Raji (cell line): ENCODE results near the gene DNLZ.

Source experiments
- POLR2A ChIP-seq: IDR thresholded peaks from 2 replicates; pipeline ENCODE4 v1.6.1; 2011; ENCODE audit warnings: low read depth, low read length, control low read depth; ENCODE audit not compliant: insufficient read depth

The DNLZ gene

DNA sequence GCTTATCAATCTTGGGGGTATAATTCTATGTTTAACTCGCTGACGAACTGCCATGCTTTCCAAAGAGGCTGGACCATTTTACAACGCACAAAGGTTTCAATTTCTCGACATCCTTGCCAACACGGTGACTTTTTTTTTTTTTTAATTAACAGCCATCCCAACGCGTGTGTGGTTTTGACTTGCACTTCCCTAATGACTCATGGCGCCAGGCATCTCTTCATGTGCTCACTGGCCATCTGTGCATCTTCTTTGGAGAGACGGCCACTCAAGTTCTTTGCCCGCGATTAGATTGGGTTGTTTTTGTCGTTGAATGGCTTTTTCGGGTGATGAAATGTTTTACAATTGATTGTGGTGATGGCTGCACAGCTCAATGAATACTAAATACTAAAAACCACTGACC is 22.5 kb upstream of the DNLZ start:
- TF ChIP-seq POLR2A, result no peak

DNA sequence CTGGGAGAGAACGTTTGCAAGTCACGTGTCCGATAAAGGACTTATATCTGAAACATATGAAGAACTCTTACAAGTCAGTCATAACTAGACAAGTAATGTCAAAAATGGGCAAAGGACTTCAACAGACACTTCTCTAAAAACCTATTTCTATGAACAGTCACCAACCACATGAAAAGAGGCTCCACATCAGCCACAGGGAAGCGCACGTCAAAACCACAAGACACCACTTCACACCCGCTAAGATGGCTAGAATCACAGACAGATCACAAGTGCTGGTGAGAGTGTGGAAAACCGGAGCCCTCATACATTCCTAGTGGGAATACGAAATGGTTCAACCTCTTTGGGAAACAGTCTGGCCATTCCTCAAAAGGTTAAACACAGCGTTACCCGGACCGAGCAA is 21.5 kb upstream of the DNLZ start:
- TF ChIP-seq POLR2A, result no peak

DNA sequence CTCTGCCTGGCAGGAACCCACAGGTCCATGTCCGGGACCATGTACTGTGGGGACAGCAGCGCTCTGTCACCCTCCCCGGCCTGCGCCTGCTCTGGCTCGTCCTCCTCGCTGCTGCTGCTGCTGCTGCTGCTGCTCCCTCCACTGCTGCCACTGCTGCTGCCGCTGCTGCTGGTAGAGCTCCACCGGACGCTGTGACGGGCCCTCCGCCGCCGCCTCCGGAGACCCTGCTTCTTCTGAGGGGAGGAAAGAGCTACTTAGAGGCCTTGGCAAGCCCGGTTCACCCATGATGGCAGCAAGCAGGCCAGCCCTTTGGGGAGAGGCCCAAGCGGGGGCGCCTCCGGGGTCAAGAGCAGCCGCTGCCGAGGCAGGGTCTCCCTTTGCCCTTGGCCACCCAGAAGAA is 19.9 kb upstream of the DNLZ start:
- TF ChIP-seq POLR2A, result no peak

DNA sequence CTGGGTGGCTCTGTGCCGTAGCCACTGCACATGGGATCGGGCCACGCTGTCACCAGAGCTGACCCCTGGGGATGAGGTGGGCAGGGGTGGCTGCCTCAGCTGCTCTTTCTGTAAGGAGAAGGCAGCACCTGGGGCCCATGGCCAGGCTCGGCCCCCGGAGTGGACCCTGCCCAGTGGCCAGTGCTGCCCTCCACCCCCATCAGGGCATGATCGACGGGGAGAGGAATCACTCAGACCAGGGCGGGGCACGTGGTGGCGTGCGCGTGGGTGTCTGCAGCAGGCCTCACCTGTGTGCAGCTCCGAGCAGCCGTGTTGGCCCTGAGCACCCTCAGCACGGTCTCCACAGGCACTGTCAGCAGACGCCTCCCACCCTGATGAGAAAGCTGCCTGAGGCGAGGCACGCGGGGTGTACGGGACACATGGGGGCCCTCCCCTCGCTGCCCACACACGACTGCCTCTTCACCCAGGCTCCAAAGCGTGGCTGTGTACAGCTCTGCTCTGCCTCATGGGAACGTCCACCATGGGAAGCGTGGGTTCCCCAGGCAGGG is 18.5 kb upstream of the DNLZ start:
- no peak for TF ChIP-seq POLR2A

DNA sequence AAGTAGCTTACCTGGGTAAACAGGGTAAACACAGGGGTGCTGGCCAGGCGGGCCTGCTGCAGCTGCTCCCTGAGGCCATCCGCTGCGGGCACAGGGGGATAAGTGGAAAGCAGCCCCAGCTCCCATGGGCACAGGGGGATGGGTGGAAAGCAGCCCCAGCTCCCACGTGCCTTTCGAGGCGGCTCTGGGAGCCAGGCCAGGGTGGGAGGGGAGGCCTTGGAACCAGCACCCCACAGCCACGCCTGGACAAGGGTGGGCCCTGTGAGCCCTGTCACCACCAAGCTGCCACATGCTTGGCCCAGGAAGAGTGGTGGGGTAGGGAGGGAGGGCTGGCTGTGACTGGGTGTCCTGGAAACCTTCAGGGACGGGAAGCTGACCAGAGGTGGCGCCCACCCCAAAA is 17.8 kb upstream of the DNLZ start:
- no peak for TF ChIP-seq POLR2A

DNA sequence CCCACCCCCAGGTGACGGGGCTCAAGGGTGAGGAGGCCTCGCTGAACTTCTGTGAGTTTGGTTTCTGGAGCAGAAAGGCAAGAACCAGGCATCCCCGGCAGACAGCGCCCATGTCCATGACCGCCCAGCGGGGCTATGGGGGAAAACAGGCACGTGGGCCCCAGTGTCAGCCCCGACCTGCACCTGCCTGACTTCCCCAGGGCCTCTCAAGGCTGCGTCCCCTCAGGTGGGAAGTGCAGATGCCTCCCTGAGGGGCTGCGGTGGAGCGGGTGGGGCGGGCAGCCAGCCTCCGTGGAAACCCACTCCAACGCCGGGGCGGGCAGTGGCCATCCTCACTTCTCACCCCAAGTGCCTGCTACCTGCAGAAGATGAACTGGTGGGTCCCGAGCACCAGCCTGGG is 16.8 kb upstream of the DNLZ start:
- no peak for TF ChIP-seq POLR2A

DNA sequence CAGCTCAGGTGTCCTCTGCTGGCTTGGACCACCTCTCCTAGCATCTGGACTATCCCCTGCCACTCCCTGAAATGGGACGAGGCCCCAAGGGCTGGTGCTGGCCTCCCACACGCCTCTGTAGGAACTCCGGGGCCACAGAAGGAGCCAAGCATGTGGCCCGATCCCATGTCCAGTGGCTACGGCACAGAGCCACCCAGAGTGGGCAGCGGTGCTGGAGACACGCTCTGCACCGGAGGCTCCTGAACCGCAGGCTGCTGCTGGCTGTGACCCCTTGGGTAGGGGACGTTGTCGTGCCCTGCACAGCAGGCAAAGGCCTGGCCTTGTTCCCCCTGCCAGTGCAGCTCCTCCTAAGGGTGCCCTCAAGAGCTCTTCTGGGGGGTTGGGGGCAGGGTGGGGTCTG is 16.3 kb upstream of the DNLZ start:
- no peak for TF ChIP-seq POLR2A

DNA sequence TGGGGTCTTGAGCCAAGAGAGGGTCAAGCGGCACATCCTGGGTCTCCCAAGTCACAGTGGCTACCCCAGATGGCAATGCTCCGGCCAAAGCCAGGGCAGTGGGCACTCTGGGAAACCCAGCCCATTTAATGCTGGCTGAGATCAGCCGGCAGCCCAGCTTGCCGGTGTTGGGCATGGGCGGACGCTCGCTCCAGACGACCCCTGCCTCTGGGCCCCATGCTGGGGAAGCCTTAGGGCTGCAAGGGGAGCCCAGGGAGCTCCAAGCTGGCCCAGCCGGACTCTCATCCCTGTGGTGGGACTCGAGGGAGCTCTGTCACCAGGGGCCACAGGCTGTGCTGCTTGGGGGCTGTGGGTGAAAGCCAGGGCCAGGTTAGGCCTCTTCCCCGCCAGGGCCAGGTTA is 15.9 kb upstream of the DNLZ start:
- no peak for TF ChIP-seq POLR2A

DNA sequence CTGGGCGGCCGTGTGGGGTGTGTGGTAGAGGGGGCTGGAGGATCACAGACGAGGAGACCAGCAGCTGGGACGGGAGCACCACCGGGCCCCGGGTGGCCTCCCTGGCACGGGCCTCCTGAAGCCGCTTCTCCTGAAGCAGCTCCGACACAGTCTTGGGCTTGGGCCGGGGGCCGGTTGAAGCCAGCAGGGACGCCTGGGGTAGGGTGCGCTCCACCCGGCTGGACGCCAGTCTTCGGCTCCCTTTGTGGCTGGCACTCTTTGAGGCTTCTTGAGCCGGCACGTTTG is 15.4 kb upstream of the DNLZ start:
- TF ChIP-seq POLR2A, result no peak

DNA sequence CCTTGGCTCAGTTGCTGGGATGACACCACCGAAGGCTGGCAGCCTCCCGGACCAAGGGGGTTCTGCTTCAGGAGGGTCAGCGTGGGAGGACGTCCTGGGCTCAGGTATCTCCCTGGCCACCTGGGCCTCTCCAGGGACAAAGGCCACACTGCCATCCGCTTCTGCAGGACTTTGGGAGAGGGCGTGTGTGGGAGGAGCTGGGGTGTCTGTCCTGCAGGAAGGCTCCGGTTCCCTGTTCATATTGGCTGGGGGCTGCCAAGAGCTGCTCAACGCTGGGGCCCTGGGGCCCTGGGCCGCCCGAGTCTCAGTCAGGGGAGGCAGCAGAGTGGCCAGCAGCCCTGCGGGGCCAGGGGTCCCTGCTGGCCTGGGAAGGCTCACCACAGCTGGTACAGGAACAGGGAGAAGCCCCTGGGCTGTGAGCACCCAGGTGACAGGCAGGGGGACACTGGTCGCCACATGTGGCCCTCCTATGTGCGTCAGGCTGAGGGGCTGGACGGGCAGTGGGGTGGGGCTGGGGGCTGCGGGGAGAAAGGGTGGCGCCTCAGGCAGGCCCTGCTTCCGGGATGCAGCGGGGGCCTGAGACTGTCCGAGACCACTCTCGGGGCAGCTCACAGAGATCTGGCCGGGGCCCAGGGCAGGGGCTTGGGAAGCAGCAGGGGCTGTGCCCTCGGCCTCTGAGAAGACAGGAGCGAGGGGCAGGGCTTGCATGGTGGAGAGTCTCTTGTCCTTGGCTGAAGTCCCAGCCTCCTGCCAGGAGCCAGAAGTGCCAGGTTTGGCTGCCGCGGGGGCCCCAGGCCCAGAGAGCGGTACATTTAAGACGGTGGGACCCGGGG is 14.8 kb upstream of the DNLZ start:
- TF ChIP-seq POLR2A, result no peak

DNA sequence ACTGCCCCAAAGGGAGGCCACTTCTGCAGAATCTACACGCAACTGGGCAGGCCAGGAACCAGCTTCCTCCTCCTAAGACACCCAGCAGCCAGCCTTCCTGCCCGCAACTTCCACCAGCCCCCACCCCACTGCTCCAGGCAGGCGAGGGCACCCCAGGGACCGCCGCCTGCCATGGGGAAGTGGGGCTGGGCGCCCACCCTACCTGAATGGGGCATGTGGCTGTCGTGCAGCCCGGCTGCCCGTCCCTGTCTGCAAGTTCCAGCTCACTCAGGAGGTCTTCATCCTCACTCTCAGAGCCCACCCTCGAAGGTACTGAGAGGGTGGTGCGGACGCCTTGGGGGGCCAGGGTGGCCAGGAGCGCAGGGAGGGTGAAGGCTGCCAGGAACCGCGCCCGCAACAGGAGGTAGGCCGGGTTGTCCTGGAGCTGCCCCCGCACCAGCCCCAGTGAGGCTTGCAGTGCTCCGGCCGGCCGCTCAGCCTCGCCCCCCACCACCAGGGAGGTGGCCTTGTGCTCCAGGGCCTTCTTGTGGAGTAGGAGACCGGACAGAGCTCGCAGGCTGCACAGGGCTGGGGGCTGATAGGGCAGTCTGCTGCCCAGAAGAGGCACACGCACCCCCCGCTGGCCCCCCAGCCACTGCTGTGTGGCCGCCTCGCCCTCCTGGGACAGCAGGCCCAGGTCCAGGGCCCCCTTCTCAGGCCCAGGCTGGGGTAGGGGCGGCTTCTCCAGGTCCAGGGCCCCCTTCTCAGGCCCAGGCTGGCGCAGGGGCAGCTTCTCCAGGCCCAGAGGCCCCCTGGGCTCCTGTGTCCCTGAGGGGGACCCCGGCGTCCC is 14.0 kb upstream of the DNLZ start:
- no peak for TF ChIP-seq POLR2A

DNA sequence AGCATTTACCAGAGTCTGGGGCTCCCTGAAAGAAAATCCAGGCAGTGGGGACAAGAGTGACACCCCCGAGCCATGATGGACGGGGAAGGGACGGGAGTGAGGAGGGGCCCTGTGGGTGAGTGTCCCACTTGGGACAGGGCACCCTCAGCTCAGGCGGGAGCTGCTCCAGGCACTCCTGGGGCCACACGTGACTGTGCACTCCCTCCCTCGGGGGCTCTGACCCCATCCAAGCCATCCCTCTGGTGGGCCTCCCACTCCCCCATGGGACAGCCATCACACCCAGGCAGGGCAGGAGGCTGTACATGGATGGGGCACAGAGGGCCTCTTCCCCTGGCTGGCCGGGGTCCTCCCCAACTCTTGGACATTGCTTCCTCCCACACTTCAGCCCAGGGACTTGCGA is 12.9 kb upstream of the DNLZ start:
- TF ChIP-seq POLR2A, result no peak

DNA sequence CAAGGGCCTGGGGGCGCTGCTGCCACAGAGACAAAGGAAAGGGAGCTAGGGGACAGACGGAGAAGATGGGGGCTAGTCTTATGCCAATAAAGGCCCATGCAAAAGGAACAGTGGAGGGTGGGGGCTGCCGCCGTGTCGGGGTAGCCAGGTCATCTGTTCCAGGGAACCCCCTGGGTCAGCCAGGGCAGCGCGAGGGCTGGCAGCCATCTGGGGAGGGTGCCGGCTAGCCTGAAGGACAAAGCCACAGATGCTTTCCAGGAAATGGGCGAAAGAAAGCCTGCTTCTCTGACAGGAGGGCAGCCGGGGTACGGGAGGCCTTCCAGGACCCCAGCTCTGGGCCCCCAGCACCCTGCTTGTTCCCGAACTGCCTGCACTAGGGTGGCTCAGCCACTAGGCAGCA is 11.6 kb upstream of the DNLZ start:
- TF ChIP-seq POLR2A, result no peak

DNA sequence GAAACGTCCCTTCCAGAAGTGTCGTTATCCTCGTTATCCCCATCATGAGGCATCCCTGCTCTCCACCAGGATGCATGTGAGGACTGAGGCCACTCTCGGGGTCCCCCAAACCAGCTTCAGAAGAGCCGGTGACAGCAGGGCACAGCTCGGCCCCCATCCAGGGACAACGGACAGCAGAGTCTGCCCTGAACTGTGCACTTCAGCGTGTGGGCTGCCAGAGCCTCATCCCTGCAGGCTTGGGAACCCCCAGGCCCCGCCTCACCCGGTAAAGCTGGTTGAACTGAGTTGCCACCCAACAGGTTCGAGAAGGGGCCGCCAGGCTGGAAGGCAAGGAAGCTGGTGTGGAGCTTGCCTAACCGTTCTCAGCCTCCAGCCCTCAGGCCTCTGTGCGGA is 10.6 kb upstream of the DNLZ start:
- no peak for TF ChIP-seq POLR2A

DNA sequence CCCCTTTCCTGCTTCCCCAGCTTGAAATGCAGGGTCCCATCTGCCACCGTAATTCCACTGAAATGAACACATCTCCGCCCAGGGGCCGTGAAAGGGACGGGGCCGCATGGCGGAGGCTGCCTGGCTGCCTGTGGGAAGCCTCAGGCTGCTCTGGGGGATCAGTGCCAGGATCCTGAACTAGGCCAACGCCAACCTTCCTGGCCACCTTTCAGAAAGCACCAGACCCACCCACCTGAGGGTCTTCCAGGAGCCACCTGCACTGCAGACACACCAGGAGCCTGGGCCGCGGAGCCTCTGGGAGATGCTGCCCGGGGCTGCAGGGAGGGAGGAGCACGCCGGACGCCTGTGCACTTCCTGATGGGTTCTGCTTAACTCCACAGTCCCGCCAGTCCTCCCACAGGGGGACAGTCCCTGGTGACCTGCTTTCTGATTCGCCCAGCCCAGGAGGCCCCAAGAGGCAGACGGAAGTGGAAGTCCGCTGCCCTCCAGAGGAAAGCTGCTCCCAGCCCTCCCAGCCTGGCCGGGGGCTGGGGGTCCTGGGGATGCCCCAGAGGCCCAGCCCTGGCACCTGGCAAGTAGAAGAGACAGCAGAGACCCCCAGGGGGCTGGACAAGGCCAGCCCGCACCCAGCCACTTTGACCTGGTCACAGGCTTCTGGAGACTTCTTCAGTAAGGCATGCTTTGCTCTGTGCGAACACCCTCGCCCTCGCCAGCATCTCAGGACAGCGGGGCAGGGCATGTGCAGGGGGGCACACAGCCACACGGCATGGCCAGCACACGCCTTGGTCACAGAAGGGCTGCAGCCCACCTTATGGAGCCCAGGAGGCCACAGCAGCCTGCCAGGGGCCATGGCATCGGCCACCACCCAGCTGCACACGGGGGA is 10.0 kb upstream of the DNLZ start, which contains the start of gene CARD9:
Gene CARD9, minus strand, starts transcription at position 370 of the 883 bp plus-strand sequence. CDS start 1,591 bp downstream, outside the sequence.
- no peak for TF ChIP-seq POLR2A
